Osteoblast (primary cell): ENCODE data around the gene MAP3K2. TPM values are rescaled to one million over a fixed set of nuclear protein-coding genes. Genes with fewer than 3 reads are reported as not detected.

ENCODE experiments used
- DNase-seq: peaks from one replicate; pipeline ENCODE4 v3.0.0; 2011; ENCODE audit warnings: low spot score, mixed read lengths; ENCODE audit not compliant: insufficient read length; ENCODE audit errors: missing footprints
- H2AFZ ChIP-seq: 2 replicates; pipeline ENCODE4 v1.6.0; 2011; ENCODE audit warnings: mild to moderate bottlenecking, low read length
- H3K27ac ChIP-seq: 2 replicates; pipeline ENCODE4 v1.5.1; 2011; ENCODE audit warnings: mild to moderate bottlenecking, low read depth, low read length, moderate library complexity
- H3K27me3 ChIP-seq: 2 replicates; pipeline ENCODE4 v1.6.0; 2012; ENCODE audit warnings: mild to moderate bottlenecking, control low read depth, inconsistent platforms, low read length, moderate library complexity; ENCODE audit not compliant: insufficient read depth
- H3K36me3 ChIP-seq: 2 replicates; pipeline ENCODE4 v1.5.1; 2011; ENCODE audit warnings: mild to moderate bottlenecking, low read length, control low read depth, moderate library complexity; ENCODE audit not compliant: insufficient read depth
- H3K4me1 ChIP-seq: 2 replicates; pipeline ENCODE4 v1.5.1; 2011; ENCODE audit warnings: mild to moderate bottlenecking, low read length, control low read depth, moderate library complexity; ENCODE audit not compliant: insufficient read depth
- H3K4me2 ChIP-seq: 2 replicates; pipeline ENCODE4 v1.6.0; 2011; ENCODE audit warnings: mild to moderate bottlenecking, low read length; ENCODE audit not compliant: insufficient read depth
- H3K4me3 ChIP-seq: fragments of 200-600 bp; sonication (generic); 3 replicates; pipeline ENCODE4 v1.5.1; 2012; ENCODE audit warnings: mild to moderate bottlenecking, low read length, inconsistent platforms; ENCODE audit not compliant: insufficient read depth
- H3K79me2 ChIP-seq: 2 replicates; pipeline ENCODE4 v1.6.0; 2012; ENCODE audit warnings: mild to moderate bottlenecking, low read length, control low read depth, inconsistent platforms; ENCODE audit not compliant: insufficient read depth
- H3K9me3 ChIP-seq: 2 replicates; pipeline ENCODE4 v1.5.1; 2011; ENCODE audit warnings: low read depth, low read length, control low read depth
- H4K20me1 ChIP-seq: 2 replicates; pipeline ENCODE4 v1.6.0; 2012; ENCODE audit warnings: mild to moderate bottlenecking, low read length, control low read depth; ENCODE audit not compliant: insufficient read depth
- total RNA-seq: library from RNA; depleted of rRNA; stranded (reverse); fragments of >200 nt; gene quantifications from 2 replicates; pipeline ENCODE4 v1.2.3, GENCODE V29; 2012
- TF ChIP-seq, protein P1 (sequence below): IDR thresholded peaks from 2 replicates; pipeline ENCODE4 v1.5.1; 2011; ENCODE audit warnings: mild to moderate bottlenecking, low read depth, low read length, moderate library complexity; ENCODE audit errors: extremely low read depth

The MAP3K2 gene
- total RNA-seq, 1 donor: 64.1 TPM

DNA sequence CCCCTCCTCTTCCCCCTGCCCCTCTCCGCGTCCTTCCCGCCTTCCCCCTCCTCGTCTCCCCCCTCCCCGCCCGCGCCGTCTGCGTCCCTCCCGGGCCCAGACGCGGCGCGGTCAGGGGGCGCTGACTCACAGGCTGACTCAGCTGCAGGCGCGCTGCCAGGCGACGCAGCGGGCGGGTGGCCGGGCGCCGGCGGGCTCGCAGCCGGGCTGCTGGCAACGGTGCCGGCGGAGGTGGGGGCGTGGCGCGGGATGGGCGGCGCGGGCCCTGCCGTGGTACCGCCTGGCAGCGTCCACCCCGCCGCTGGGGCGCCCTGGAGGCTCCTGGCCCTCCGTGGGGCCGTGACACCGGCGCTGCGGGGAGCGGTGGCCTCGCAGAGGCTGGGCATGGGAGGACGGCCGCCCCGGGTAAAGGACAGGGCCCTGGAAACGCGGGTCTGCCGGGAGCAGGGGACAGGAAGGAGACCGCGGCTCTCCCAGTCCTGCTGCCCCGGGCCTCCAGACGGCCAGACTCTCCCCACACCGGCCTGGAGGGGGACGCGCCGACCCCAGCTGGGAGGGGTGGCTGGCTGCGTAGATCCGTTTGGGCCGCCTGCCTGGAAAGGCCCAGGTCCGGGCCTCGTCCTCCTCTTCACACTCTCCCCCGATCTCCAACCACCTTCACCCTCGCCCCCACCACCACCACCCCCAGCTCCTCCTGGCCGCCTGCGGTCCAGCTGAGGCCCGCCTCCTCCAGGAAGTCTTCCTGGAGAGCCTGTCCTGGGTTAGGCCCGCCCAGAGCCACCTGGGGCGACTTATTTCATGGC is 20.4 kb upstream of the MAP3K2 start:
- DNase-seq: peak; percentile 99
- peak overlapping the region; percentile 65 for H3K4me3 ChIP-seq
- no peaks in the 10 kb centered on the region for H3K36me3 ChIP-seq
- peak overlapping the region; percentile 72 for H3K4me2 ChIP-seq
- H3K4me1 ChIP-seq: peaks cover 33% of the 10 kb centered on the region
- no peaks in the 10 kb centered on the region for H3K9me3 ChIP-seq
- peak overlapping the region; percentile 76 for H2AFZ ChIP-seq
- TF ChIP-seq, protein P1, sequence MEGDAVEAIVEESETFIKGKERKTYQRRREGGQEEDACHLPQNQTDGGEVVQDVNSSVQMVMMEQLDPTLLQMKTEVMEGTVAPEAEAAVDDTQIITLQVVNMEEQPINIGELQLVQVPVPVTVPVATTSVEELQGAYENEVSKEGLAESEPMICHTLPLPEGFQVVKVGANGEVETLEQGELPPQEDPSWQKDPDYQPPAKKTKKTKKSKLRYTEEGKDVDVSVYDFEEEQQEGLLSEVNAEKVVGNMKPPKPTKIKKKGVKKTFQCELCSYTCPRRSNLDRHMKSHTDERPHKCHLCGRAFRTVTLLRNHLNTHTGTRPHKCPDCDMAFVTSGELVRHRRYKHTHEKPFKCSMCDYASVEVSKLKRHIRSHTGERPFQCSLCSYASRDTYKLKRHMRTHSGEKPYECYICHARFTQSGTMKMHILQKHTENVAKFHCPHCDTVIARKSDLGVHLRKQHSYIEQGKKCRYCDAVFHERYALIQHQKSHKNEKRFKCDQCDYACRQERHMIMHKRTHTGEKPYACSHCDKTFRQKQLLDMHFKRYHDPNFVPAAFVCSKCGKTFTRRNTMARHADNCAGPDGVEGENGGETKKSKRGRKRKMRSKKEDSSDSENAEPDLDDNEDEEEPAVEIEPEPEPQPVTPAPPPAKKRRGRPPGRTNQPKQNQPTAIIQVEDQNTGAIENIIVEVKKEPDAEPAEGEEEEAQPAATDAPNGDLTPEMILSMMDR: no peak
- H4K20me1 ChIP-seq: no peaks in the 10 kb centered on the region
- no peaks in the 10 kb centered on the region for H3K79me2 ChIP-seq
- peak overlapping the region; percentile 61 for H3K27ac ChIP-seq
- no peaks in the 10 kb centered on the region for H3K27me3 ChIP-seq

DNA sequence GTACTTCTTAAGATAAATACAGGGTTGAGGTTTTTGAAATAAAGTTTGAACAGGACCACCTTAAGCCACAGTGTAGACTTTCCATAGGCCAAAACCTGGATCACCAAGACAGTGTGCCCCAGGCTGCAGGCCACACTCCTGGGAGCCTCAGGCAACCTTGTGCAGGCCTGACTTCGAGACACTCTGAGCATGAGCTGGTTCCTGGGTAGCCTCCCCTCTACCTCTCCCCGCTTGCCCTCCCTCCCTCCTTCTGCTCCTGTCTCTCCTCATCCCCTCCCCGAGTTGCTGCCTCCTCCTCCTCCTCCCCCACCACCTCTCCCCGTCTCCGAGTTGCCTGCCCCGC is 19.9 kb upstream of the MAP3K2 start:
- no peak for DNase-seq
- Histone ChIP-seq H3K4me2 (peak overlapping the region; percentile 36), H3K4me3 (no peak overlapping the region), H4K20me1 (no peaks in the 10 kb centered on the region), H3K27ac (peak overlapping the region; percentile 54), H3K4me1 (peaks cover 33% of the 10 kb centered on the region), H3K9me3 (no peaks in the 10 kb centered on the region), H3K27me3 (no peaks in the 10 kb centered on the region), H2AFZ (no peak overlapping the region), H3K79me2 (no peaks in the 10 kb centered on the region), H3K36me3 (no peaks in the 10 kb centered on the region)
- TF ChIP-seq, protein P1: no peak

DNA sequence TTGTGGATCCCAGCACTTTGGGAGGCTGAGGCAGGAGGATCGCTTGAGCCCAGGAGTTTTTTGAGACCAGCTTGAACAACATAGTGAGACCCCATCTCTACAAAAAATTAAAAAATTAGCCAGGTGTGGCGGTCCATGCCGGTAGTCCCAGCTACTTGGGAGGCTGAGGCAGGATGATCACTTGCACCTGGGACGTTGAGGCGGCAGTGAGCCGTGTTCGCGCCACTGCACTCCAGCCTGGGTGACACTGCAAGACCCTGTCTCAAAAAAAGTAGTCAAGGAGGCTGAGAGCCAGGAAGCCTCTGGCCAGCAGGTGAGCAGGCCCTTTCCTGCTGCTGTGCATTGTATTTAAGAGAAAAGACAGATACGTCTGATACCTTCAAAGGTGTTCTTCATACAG is 19.3 kb upstream of the MAP3K2 start:
- Histone ChIP-seq H3K36me3 (no peaks in the 10 kb centered on the region), H3K9me3 (no peaks in the 10 kb centered on the region), H3K4me1 (peaks cover 31% of the 10 kb centered on the region), H3K4me2 (no peak overlapping the region), H3K27me3 (no peaks in the 10 kb centered on the region), H3K79me2 (no peaks in the 10 kb centered on the region), H3K4me3 (no peak overlapping the region), H2AFZ (no peak overlapping the region), H3K27ac (peak overlapping the region; percentile 54), H4K20me1 (no peaks in the 10 kb centered on the region)
- DNase-seq: no peak
- TF ChIP-seq, protein P1: no peak

DNA sequence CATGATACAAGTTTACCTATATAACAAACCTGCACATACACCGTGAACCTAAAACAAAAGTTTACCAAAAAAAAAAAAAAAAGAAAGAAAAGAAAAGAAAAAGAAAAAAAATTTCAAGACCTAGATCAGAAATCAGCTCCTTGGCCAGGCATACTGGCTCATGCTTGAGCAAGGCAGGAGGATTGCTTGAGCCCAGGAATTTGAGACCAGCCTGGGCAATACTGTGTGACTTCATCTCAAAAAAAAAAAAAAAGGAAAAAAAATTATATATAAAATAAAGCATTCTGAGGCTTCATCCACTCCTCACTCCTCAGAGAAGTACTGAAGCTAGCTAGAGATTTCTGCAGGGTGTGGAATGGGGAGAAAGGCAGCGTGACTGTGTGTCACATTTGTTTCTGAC is 18.7 kb upstream of the MAP3K2 start:
- Histone ChIP-seq H3K9me3 (no peaks in the 10 kb centered on the region), H3K4me2 (no peak overlapping the region), H4K20me1 (no peaks in the 10 kb centered on the region), H3K79me2 (no peaks in the 10 kb centered on the region), H3K27me3 (no peaks in the 10 kb centered on the region), H3K27ac (no peak overlapping the region), H2AFZ (no peak overlapping the region), H3K4me1 (peaks cover 25% of the 10 kb centered on the region), H3K4me3 (no peak overlapping the region), H3K36me3 (no peaks in the 10 kb centered on the region)
- no peak for DNase-seq
- TF ChIP-seq, protein P1: no peak
